Fibroblast of skin of scalp (primary cell): ENCODE measurements around the gene JPH4.
"Not testable (repeated sequence)": the region's sequence is repeated elsewhere in the genome, so short reads cannot be mapped to it uniquely, and the experiment has no call there.

Experiments used
- DNase-seq: peaks from one replicate; pipeline ENCODE4 v3.0.0-alpha.2; 2013

The JPH4 gene

DNA sequence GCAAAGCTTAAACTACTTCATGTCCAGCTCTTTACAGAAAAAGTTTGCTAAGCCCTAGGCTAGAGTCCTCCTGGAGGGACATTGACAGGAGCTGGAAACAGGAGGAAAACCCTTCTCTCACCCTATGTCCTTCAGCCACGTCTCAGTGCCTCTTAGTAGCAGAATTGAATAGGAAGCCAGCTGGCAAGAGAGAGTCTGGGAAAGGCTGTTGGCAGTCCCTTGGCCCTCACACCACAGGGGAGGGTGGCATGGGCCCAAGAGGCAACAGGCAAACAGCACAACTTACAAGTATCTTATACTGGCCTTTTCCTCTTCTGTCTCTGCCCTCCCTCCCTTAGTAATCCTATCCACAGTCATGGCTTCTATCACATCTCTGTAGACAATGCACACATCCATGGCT lies 29.9 kb upstream of the JPH4 start:
- no peak for DNase-seq

DNA sequence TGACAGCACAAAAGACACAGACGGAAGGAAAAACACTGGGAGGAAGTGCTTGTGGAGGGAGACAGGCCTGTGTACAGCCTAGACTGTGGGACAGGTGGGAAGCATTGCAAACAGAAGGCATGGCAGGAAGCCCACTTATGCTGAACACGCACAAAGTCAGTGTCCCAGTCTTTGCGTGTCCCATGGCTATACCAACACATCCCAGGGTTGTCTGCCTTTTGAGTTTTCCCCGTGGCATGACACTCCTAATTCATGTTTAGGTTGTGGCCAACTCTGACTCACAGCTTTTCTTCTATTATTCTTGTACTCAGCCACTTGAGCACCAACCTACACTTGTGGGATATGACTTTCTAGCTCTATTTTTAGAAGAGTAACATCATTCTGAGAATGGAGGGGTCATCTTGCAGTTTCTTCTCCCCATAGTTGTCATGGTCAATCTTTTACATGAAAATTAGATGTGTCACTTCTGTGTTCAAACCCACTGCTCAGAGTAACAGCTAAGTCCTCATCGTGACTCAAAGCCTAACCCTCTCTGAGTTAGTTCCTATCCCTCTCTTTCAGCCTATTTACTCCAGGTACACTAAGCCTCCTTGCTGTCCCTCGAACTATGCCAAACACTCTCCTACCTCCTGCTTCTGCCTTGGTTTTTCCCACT lies 27.5 kb upstream of the JPH4 start:
- peak; percentile 6 for DNase-seq

DNA sequence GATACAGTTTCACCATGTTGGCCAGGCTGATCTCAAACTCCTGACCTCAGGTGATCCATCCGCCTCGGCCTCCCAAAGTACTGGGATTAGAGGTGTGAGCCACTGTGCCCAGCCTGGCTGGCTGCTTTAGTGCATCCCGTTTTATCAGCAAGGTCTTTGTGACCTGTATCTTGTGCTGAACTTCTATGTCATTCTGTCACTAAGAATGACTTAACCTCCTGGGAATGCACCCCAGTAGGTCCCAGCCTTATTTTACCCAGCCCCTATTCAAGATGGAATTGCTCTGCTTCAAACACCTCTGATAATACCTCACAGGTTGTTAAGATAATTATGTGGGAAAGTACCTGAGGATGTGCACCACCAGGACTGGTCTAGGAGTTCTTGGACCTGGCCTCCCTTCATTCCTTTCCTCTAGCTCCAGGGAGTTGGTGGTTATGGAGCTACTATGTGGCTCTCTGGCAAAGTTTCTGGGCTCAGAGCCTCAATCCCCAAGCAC lies 26.1 kb upstream of the JPH4 start:
- DNase-seq: no peak

DNA sequence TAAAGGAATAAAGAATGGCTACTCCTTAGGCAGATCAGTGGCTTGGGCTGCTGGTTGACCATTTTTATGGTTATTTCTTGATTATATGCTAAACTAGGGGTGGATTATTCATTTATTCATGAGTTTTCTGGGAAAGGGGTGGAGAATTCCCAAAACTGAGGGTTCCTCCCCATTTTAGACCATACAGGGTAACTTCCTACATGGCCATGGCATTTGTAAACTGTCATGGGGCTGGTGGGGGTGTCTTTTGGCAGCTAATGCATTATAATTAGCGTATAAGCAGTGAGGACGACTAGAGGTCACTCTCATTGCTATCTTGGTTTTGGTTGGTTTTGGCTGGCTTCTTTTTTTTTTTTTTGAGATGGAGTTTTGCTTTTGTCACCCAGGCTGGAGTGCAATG lies 25.6 kb upstream of the JPH4 start:
- no peak for DNase-seq

DNA sequence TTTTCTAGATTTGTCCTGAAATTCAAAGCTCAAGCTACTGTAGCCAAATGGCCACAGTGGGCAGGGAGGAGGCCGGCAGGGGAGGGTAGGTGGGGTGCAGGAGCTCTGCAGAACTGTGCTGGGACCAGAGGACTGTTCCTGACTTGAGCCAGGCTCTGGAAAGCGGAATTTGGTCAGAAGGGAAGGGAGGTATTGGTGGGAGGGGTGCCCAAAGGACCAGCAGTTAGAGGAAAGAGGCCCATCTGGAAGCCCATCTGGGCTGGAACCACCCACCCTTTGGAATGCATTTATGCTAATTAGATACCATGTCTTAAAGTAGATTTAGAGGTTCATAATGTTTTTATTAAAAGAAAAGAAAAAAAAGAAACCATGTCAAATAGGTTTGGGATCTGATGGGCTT lies 24.5 kb upstream of the JPH4 start:
- no peak for DNase-seq

DNA sequence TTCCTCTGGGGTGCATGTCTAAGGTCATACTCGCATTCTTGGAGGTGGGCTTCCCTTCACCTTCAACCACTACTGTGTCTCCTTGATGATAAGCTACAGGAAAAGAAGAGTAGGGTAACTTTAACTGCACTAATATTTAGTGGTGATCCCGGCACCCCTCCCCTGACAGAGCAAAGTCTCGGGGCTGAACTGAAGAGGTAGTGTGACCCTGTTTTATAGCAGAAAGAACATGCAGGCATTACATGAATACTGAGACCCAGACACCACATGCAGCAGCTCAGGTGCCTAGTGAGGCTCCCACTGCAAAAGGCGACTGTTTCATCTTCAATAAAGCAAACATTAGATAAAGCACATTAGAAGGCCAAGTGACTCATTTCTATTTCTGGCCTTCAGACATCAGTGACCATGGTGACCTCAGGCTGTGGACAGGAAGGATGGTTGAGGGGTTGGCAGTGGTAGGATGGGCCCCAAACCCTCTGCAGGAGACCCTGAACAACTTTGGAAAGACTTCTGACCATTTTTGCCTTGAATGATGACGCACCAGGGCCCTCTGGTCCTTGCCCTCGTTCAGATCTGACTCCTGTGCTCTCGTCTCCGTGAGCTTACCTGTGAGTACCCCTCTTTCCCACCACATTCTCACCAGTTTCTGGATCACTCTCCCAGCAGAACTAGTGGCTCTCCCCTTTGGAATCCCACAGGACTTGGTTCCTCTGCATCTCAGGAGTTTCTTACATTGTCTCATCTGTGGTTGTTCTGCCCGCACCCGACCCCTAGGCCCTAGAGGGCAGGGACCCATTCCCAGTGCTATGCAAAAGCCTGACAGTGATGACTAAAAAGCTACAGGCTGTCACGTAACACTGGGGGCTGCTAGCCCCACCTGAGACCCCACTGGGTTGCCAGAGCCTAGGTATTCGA lies 23.8 kb upstream of the JPH4 start:
- DNase-seq: no peak

DNA sequence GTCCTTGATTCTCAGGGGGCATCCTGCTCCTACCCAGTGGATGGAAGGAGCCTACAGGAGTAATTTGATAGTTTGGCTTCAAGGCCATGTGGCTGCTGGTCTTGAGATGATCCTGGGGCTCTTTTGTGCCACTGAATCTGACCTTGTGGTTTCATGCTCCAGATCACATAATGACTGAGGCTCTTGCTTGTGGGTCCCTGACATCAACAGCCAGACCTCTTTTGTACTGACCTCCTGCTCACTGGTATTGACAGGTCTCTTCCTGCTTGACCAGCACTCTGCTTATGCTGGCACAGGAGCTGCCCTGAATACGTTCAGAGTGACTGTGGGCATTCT lies 23.2 kb upstream of the JPH4 start:
- no peak for DNase-seq

DNA sequence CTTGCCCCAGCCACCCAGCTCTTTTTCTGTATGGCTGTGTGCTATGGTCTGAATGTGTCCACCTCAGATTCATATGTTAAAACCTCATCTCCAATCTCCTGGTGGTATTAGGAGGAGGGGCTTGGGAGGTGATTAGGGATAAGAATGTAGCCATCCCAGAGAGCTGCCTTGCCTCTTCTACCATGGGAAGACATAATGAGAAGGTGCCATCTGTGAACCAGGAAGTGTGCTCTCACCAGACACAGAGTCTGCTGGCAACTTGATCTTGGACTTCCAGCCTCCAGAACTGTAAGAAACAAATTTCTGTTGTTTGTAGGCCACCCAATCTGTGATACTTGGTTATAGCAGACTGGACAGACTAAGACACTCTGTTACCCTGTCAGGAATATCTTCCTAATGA lies 22.8 kb upstream of the JPH4 start:
- DNase-seq: no peak

DNA sequence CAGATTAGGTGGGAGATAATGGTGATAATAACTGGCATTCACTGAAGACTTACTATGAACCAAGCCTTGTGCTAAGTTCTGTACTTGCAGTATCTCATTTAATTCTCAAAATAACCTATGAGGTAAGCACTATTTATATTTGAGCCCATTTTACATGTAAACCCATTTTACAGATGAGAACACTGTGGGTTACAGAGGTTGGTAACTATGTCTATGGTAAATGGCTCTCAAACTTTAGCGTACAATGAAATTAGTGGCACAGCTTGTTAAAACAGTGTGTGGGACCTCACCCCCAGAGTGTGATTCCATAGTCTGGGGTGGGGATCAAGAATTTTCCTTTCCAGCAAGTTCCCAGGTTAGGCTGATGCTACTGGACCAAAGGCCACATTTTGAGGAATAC lies 22.2 kb upstream of the JPH4 start:
- DNase-seq: no peak

DNA sequence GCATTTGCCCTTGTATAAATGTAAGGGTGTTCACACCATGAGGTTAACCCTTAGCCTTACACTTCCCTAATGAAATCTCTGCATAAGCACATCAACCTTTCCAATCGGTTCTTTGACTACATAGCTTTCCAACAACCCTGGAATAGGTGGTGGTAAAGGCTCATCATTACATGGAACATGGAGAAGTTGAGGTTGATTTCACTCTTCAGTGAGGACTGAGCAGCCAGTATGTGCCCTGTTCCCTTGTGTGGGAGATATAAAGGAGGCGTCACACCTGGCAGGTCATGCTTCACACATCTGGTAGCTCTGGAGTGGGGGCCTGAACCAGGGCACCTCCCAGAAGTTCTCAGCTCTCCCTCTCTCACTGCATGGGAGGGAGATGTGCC lies 21.7 kb upstream of the JPH4 start:
- DNase-seq: no peak

DNA sequence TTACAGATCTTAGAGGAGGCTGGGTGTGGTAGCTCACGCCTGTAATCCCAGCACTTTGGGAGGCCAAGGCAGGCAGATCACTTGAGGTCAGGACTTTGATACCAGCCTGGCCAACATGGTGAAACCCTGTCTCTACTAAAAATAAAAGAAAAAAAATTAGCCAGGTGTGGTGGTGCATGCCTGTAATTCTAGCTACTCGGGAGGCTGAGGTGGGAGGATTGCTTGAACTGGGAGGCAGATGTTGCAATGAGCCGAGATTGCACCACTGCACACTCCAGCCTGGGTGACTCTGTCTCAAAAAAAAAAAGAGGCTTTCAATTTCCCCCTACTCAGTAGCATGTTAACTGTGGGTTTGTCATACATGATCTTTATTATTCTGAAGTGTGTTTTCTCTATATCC lies 15.6 kb upstream of the JPH4 start:
- DNase-seq: not testable (repeated sequence)

DNA sequence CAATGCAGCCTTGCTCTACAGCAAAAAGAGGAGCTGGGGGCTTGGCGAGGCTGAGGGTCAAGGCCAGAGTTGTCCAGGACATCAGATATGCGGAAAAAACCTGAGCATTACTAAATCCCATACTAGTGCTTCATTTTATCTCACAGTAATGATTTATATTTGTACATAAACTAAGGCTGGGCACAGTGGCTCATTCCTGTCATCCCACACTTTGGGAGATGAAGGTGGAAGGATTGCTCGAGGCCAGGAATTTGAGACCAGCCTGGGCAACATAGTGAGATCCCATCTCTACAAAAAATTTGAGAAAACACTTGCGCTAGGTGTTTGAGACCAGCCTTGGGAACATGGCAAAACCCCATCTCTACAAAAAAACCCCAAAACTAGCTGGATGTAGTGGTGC lies 11.6 kb upstream of the JPH4 start:
- DNase-seq: no peak

DNA sequence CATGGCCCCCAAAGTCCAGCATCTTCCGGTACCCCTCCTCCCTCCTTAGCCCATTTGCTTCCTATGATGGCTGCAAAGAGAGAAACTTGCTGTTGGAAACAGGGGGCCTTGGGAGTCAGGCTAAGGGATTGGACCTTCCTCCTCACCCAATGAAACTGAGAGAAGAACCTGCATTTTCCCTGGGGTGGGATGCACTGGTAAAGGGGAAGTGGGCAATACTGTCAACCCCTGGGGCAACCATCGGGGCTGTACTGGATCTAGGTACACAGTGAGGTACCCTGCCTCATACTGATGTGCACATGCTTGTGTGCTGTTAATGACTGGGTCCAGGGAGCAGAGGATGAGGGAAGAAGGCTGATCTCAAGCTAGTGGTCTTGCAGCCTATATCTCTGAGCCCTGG lies 11.0 kb upstream of the JPH4 start:
- no peak for DNase-seq

DNA sequence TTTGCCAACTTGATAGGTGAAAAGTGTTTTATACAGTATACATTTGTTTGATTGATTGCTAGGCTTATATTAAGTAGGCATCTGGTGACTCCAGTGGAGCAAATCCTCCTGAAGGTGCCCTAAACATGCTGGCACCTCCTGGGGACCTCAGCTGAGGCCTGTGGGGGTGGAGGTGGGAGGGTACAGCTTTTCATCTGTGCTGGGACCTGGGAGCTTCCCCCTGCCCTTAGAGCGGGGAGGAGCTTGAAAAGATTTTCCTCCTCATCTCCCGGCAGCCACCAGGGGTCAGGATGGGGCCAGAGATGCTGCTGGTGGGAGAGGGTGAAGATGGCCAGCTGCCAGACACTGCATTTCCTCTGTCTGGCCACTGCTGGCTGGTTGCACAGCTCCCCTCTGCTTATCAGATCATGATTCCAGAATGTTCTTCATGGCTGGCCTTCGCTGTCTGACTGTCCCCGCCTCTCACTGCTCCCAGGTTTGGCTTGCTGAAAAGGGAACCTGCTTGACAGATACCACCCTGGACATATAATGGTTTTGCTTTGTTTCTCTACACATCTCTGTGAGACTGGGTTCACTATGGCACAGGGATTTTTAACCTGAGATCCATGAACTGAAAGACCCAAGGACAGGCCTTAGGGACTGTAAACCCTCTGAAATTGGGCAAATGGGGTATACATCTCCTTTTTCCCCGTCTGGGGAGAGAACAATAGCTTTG lies 10.5 kb upstream of the JPH4 start:
- DNase-seq: peak; percentile 88

DNA sequence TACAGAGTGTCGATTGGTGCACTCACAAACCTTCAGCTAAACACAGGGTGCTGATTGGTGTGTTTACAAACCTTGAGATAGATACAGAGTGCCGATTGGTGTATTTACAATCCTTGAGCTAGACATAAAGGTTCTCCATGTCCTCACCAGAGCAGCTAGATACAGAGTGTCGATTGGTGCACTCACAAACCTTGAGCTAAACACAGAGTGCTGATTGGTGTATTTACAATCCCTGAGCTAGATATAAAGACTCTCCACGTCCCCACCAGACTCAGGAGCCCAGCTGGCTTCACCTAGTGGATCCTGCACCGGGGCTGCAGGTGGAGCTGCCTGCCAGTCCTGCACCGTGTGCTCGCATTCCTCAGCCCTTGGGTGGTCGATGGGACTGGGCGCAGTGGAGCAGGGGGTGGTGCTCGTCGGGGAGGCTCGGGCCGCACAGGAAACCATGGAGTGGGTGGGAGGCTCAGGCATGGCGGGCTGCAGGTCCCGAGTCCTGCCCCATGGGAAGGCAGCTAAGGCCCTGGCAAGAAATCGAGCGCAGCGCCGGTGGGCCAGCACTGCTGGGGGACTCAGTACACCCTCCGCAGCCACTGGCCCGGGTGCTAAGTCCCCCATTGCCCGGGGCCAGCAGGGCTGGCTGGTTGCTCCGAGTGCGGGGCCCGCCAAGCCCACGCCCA lies 6.1 kb upstream of the JPH4 start:
- DNase-seq: not testable (repeated sequence)

DNA sequence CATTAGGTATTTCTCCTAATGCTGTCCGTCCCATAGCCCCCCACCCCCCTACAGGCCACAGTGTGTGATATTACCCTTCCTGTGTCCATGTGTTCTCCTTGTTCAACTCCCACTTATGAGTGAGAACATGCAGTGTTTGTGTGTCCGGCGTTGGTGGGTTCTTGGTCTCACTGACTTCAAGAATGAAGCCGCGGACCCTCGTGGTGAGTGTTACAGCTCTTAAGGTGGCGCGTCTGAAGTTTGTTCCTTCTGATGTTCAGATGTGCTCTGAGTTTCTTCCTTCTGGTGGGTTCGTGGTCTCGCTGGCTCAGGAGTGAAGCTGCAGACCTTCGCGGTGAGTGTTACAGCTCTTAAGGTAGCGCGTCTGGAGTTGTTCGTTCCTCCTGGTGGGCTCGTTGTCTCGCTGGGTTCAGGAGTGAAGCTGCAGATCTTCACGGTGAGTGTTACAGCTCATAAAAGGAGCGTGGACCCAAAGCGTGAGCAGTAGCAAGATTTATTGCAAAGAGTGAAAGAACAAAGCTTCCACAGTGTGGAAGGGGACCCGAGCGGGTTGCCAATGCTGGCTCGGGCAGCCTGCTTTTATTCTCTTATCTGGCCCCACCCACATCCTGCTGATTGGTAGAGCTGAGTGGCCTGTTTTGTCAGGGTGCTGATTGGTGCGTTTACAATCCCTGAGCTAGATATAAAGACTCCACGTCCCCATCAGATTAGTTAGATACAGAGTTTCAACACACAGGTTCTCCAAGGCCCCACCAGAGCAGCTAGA lies 5.4 kb upstream of the JPH4 start:
- DNase-seq: not testable (repeated sequence)

DNA sequence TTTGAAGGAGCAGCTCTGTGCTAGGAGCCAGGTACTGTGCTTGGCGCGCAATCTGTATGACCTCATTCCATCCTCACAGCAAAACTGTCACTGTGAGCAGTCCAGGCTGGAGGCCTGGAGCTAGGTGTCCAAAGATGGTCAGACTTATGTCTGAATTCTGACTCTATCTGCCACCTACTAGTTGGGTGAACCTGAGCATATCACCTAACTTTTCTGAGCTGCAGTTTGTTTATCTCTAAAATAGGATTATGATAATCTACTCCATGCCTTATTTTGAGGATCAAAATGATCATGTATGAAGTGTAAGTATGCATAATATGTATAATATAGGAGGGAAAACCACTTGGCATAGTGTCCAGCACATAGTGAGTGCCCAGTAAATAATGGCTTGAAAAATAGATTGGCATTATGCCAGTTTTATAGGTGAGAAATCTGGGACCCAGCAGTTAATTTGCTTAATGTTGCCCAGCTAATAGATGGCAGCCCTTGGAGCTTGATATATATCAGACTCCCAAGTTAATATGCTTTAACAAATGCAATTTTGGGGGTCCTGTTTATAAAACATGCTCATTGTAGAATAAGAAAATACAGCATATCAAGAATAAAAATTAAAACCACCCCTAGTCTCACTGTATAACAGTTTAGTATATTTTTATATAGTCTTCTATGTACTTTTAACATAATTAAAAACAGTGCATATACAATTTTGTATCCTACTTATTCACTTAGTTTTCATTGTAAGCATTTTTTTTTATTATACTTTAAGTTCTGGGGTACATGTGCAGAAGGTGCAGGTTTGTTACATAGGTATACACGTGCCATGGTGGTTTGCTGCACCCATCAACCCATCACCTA lies 4.5 kb upstream of the JPH4 start:
- DNase-seq: no peak

DNA sequence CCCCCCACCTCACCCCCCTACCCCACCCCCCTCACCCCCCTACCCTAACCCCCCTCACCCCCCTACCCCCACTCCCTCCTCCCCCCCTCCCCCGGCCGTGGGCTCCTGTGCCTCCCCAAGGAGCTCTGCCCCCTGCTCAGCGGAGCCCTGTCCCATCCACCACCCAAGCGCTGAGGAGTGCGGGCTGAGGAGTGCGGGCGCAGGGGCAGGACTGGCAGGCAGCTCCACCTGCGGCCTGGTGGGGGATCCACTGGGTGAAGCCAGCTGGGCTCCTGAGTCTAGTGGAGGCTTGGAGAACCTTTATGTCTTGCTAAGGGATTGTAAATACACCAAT lies 2.3 kb upstream of the JPH4 start:
- no peak for DNase-seq

DNA sequence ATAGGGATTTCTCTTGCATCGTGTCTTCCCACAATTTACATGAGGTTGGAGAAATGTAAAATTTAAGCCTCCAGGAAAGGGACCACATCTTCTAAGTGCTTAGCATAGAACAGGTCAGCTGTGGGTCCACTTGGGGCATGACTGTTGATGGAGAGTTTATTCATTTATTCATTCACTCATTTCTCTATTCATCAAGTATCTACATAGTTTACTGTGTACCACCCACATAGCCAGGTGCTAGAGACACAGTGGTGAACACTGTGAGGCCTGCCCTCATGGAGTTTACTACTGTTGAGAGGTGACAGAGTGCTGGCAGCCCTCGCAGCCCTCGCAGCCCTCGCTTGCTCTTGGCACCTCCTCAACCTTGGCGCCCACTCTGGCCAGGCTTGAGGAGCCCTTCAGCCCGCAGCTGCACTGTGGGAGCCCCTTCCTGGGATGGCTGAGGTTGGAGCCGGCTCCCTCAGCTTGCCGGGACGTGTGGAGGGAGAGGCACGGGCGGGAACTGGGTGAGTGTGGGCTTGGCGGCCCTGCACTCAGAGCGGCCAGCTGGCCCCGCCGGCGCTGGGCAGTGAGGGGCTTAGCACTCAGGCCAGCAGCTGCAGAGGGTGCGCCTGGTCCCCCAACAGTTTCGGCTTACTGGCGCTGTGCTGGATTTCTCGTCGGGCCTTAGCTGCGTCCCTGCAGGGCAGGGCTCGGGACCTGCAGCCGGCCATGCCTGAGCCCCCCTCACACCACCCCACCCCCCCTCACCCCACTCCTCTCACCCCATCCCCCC lies 1.7 kb upstream of the JPH4 start:
- DNase-seq: no peak

DNA sequence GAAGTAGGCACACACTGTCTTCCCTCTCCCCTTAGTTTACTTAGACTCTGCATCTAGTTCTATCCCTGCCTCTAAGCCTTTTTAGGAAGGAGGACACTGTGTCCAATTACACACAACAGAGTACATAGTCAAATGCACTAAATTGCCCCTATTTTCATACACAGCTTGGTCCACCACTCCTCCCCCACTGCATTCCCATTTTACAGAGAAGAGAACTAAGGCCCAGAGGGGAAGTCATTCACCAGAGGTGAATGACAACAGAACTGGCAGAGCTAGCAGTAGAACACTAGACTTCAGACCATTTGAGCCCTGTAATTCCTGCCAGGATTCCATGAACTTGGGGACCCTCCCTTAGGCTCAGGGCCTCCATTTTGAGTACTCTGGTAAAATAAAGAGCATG lies 1.1 kb upstream of the JPH4 start:
- DNase-seq: no peak

DNA sequence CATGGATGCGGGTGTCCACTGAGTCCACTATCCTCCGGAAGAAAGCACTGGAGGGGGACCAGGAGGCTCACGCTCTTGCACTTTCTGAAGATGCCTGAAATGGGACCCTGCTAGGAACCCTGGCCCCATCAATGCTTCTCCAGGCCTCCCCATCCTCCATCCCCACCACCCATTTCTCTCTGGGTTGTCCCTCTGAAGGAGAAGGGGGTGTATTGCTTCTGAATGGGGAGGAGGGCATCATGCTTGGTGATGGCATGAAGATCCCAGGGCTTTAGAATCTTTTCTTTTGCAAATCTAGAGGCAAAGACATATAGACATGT lies 681 bp upstream of the JPH4 start:
- DNase-seq: no peak
